ENCODE data around the gene MCIDAS.

The MCIDAS gene

DNA sequence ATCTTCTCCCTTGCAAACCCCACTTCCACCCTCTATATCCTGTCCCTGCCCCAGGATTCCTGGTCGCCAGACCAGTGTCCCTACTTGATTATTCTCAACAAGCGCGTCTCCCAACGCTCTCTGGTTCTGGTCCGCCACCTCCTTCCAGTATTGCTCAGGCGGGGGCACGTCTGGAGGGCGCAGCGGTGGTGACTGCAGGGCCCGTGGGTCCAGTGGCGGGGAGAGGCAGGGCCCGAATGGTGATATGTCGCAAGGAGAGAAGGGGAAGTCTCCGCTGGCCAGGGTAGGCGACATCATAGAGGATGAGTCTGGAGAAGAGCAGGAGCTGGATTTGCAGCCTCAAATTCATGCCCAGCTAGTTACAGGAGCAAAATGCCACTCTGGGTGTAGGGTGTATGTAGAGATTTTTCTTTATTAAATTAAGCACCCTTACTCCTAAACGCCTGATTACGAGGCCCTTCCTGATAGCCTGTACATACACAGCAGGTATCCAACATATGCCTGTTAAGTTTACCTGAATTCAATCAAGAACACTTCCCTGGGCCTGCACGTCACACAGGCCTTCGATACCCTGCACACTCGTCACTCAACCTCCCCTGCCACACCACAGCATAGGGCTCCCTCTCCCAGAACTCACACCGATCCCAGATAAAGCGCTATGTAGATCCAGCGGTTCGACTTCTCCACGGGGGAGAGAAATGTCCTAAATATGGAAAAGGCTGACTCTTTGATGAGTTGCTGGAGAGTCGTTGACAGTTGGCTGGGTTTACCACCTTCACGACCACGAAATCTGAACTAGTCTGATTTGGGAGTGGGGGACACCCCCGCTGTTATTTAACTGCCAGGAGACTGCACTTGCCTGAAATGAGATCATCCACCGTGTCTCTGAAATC lies 4.8 kb downstream of the MCIDAS start:
- no peak for DNase-seq

DNA sequence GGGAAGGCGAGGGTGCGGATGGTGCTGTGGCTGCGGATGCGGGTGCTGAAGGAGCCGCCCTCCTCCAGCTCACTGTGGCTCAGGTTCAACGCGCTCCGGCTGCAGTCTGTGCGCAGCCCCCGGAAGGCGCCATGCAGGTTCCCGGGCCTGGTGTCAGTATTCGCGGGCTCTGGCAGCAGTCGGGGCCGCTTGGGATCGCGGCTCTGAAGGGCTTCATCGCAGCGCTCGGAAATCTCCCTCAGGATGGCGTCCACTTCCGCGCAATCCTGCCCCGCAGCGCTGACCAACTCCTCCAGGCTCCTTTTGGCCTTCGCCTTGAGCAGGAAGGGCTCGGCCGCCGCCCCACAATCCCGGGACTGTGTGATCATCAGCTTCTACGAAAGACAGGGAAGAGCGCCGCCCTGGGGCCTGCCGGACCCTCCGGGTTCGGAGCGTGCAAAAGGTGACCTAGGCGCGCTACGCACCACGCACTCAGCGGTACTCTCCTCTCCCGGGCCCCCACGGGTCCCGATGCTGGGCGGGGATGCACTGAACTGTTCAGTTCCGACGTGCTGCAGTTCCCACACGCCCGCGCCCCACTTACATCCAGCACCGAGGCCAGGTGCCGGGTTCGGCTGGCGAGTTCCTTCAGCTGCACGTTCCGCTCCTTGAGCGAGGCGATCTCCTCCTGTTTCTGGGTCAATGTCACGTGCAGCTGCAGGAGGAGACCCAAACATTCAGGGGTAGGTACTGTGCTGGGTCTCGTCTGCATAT lies 6.5 kb downstream of the MCIDAS start:
- DNase-seq: peak; percentile 8

DNA sequence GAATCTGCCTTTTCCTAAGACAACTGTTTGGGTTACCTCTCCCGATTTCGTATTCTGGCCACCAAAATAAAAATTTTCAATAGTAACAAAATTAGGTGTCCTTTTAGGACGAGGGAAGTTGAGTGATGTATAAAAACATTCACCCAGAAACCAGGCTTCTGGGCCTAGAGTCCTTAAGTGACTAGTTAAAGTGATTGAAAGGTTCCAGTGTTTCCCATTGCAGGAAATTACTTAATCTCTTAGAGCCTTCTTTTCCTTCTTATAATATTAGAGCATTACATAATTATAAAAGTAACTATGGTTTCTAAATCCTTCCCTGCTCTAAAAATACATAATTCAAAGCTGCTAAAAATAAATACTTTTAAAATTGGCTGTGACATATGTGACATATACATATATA lies 7.3 kb downstream of the MCIDAS start:
- no peak for DNase-seq

DNA sequence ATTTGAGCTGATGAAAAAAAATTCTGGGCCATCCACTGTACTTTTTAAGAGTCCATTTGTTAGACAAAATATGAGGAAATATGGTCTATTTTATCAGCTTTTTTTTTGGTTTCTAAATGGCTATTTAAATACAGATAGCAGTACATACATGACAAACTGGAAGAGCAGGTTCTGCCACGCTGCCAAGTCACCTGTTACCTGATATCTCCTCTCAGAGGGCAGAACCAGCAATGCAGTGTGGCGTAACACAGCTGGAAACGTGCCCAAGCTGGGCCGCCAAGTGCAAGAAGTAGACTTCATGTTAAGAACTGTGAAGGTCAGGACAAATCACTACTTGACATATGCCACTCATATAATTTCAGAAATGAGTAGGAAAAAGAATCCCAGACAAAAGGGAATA lies 8.1 kb downstream of the MCIDAS start:
- no peak for DNase-seq

DNA sequence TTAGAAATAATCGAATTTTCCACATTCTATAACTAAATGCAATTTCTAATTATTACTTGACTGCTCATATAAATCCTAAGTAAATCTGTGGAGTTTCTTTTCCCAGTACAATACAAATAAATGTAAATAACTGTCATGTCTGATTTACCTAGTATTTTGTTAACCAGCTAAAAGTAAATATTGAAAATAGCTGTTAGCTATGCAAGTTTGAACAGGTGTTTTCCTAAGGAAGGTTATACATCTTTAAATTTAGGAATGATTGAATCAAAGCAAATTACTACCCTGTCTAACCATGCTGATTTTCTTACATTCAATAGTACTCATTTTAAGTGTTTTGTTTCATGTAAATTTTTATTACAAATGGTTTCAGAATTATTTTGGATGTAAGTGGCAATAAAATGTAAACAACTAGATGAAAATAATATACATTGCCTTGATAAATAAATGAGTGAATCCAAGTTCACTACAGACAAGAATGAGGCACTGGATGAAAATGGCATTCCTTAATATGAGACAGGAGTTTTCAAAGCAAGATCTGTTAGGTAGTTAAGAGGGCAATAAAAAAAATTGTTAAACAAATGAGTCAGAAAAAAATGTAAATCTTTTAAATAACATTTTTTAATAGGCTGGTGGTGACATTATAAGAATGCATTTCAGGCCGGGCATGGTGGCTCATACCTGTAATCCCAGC lies 15.8 kb downstream of the MCIDAS start:
- DNase-seq: no peak

GRCh38 chr5:55205001-55205400 lies 22.1 kb downstream of the MCIDAS start:
- no peak for DNase-seq

- DNase-seq: no peak
Measured at GRCh38 chr5:55191165-55191564, 36.0 kb downstream of the MCIDAS start.

DNA sequence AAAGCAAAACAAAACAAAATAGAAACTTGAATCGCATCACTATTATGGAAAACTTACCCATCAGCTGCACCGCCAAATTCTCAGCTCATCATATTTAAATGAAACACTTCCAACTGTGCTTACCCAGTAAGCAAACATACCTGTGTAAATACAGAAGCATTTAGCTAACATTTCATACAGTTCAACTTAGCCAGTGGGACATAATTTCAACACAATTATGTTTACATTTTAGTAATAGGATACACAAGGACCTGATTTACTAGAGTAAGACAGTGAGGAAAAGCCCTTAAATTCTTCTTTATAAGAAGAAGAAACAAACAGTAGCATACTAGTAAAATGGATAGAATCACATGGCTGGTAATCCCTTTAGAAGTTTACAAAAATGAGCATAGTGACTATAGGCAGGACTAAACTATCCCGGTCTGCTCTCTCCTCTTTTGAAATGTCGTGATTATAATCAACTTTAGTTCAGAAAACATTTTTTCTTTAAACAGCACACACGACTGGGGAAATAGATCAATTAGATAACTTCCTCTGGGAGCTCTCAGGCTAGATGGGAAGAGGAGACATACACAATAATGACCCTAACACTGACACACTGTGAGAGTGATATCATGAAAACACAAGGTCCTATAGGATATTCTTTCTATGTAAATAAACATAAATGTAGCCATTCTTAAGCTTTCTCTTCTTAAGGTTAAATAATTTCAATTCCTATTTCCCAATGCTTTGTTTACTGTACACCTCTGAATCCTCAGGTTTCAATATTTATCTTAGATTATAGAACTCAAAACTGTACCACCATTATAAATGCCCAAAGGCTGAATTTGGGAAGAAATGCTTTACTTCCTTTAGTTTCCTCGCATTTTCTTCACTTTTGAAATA lies 38.2 kb downstream of the MCIDAS start:
- DNase-seq: no peak

DNA sequence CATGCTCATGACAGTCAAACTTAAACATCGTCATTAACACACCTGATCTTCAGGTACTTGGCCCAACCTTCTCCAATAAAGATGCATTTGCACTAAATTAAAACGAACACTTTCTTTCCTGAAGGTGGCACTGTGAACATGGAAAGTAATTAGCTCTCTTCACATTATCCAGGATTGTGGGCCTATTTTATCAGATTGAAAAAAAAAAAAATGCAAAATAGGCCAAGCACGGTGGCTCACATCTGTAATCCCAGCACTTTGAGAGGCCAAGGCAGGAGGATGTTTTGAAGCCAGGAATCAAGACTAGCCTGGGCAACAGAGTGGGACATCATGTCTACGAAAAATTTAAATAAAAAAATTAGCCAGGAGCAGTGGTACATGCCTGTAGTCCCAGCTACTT lies 39.7 kb downstream of the MCIDAS start:
- no peak for DNase-seq

DNA sequence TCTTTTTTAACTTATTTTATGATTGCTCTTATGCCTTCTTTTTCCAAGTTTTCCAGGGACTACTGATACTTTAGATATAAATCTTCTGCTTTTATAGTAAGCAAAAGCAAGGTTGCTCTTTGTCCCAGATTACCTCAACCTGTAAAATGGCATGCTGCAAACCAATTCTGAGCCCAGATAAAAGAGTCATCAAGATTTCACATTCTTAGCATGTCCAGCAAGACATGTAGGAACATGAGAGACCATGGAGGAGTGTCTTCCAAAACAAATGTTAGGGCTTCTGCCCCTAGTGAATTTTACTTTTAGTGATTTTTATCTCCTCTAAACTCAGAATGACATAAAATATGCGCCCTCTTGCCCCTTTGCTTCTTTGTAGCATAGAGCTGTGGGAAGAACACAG lies 47.1 kb downstream of the MCIDAS start:
- DNase-seq: no peak

GRCh38 chr5:55177078-55177477 lies 50.0 kb downstream of the MCIDAS start:
- DNase-seq: no peak

GRCh38 chr5:55176176-55176818 lies 50.8 kb downstream of the MCIDAS start:
- DNase-seq: peak; percentile 17

- DNase-seq: no peak
Measured at GRCh38 chr5:55175781-55176175, 51.3 kb downstream of the MCIDAS start.

DNA sequence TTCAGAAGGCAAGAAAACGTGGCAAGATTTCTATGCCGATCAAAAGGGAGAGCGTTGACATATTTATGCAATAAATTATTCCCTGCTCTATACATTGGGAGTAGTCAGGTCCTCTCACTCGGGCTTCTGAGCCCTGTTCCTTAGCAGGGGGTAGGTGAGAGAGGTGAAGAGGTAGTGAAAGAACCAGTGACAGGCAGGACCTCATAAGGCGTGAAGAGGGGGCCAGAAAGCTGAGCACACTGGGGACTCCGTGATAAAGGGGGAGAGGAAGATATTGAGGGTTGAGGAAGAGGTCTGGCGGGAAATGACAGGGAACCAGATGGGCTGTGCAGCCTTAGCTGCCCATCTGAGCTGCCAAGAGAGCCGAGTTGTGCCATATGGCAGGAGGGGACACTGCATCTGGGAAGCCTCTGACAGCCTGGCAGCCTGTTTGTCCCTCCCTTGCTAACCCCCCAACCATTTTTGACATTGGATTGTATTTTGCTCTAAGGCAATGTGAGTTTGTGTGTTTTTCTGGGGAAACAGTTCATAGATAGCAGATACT lies 53.4 kb downstream of the MCIDAS start:
- no peak for DNase-seq

DNA sequence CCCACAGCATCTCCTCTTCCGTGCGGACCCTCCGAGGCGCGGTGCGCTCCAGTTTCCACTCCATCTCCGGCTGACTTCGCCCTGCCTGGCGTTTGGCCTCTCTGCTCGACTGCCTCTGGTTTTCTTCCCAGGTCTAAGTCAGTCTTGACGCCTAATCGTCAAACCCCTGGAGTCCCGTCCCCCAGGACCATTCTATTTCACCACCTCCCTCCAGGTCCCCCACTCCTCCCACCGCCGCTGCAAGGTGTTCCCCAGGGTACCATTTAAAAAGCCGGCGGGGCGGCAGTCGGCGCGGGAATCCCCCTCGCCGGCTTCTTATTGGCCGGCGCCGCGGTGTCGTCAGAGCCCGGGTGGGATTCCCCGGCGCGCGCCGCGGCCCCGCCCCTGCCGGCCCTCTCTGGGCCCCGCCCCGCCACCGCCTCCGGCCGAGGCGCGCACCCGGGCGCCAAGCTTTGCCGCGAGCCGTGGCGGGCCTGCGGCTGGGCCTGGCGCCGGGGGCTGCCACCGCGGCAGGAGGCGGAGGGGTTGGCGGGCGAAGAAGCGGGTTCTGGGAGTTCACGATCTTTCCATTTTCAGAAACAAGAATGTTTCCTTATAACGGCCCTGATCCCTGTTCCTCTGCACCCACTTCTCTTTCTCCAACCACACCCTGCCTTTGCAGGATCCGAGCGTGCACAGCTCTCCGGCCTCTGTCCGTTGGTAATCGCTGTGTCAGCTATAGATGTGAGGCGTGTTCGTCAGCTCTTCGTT lies 54.0 kb downstream of the MCIDAS start, which contains the start of gene CDC20B:
Gene CDC20B (minus strand): TSS at position 241 of the 750 bp plus-strand sequence. CDS start 177 bp downstream, at position 64.
- peak; percentile 80 for DNase-seq

- DNase-seq: peak; percentile 26
Measured at GRCh38 chr5:55172051-55172899, 54.8 kb downstream of the MCIDAS start.

DNA sequence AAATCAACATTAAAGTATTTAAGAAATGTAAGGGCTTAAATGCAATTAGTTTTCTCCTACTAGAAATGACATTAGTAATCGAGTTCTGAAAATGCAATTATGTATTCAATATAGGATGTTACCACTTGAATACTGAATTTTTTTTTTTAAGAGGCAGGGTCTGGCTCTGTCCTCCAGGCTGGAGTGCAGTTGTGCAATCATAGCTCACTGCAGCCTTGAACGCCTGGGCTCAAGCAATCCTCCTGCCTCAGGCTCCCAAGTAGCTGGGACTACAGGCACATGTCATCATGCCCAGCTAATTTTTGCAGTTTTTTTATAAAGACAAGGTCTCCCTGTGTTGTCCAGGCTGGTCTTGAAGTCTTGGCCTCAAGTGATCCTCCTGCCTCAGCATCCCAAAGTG lies 55.6 kb downstream of the MCIDAS start:
- DNase-seq: no peak
